Inflammatory macrophage (primary cell): ENCODE measurements around the gene NOTCH1.
A peak's percentile ranks its signal among the peaks of the same experiment; 100 is the strongest.
"Not testable (repeated sequence)": the region's sequence is repeated elsewhere in the genome, so short reads cannot be mapped to it uniquely, and the experiment has no call there.

Source experiments
- DNase-seq, 2 donors: peaks; one replicate each; pipeline ENCODE4 v3.0.0-alpha.2; 2020 to 2022
- total RNA-seq, 18 experiments: gene quantifications; one replicate each; lab custom pipeline; 2026; ENCODE audit warnings: mixed read lengths in 6 of 18, inconsistent platforms in 2 of 18; lab: John Stamatoyannopoulos, UW

NOTCH1 gene
- total RNA-seq = 19.7 to 131 (median 47.6) reads per million in 18 experiments

DNA sequence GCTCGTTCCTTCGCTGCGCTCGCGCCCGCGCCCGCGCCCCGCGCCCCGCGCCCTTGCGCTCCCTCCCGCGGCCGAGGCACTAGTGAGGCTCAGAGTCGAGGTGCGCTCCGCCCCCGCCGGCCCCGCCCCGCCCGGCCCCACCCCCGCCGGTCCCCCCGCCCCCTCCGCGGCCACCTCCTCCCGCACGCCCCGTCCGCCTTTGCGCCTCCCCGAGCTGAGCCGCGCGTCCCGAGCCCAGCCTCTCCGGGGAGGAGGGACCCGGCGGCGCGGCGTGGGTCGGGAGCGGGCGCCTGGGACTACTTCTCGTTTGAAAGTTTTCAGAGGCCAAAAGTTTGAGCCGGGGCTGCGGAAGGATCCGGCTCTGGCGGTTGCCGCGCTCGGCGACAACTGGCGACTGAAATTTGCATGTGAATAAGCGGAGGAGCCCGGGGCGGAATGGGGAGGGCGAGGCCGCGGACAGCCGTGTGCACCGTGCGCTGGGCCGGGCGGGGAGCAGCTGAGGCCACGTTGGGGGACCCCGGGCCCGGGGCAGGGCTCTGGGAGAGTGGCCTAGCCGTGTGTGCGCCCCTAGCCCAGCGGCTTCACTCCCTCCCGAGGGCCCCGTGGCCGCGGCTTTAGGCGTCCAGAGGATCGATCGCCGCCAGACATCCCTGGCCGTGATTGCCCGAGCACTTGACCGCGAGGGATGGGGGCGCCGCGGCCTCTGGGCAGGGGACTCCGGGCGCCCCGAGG, at the start of gene NOTCH1:
NOTCH1 (minus strand) TSS at position 84 of the 732 bp plus-strand sequence. CDS start 262 bp downstream, outside the sequence.
- DNase-seq = peak; percentile 97

DNA sequence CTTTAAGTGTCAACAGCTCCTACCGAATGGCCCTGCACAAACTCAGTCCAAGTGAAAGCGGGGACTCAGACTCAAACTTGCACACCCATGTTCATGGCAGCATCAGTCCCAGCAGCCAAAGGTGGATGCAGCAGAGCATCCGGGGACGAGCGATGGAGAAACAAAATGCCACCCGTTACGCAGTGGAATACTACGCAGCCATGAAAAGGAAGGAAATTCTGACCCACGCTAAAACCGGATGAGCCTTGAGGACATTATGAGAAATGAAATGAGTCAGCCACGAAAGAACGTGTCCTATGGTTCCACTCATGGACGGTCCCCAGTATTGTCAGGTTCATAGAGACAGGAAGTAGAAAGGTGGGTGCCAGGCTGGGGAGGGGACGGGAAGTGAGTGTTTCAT, 48.6 kb upstream of the NOTCH1 start:
- no peak for DNase-seq

DNA sequence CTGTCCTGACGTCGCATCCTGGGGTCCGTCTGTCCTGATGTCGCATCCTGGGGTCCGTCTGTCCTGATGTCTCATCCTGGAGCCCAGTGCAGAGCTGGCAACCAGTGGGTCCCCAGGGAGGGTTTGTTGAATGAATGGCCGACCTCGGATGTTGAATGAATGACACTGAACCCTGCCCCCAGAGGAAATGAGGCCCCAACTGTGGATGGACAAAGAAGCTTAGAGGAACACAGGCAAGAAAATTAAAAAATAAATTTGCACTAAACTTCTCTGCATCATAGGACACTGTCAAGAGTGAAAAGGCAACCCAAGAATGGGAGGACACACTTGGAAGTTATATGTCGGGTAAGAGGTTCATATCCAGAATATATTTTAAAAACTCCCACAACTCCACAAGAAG, 47.7 kb upstream of the NOTCH1 start:
- no peak for DNase-seq

DNA sequence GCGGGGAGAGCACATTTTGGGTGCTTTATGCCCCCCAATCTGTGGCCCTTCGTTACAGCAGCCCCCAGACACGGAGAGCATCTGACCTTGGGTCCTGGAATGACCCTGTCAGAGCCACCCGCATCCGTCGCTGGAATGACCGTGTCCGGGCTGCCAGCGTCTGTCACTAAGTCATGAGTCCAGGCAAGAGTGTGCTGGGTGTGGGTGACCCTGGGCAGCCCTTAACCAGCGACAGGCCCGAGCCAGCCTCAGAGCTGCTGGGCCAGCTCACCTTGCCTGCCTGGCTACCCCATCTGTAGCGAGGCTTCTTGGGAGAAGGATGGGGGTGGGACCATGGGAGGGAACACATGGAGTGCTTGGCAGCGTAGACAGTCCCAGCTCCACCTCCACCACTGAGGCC, 46.8 kb upstream of the NOTCH1 start:
- no peak for DNase-seq

DNA sequence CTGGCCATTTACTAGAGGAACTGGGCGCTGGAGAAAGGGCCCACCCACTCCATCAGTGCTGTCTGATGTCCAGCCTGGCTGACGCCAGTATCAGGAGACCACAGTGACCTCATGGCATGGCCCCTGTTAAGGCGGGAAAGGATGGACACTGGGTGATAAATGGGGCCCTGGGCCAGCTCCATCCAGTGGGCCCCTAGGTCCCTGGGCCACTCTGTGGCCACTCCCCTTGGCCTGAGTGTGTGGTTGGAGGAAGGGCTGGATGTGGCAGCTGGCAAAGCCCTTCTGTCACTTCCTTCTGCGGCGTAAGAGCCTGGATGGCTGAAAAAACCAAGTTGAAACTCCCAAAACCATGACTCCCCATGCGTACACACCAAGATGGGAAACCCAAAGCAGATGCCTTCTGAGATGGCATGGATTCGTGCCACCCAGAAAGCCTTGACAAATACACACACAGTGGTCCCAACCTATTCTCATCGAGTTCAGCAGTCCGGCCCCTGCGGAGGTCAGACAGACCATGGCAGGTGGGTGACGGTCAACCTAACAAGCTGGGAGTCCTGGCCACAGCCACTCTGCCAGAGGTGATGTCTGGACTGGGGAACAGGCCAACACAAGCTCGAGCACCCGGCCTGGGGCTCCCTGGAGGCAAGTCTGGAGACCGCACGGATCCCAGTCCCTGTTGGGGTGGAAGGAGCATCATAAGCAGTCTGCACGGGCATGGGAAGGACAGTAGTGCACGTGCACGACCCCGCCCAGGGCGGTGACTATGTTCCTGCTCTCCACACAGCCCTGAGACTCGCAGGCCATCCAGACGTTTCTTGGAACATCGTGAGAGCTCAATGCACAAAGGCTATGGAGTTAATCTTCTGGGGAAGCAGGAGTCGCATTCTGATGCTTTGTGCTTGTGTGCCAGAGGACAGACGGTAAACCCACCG, 45.2 kb upstream of the NOTCH1 start:
- DNase-seq = peak; percentile 43 to 54

DNA sequence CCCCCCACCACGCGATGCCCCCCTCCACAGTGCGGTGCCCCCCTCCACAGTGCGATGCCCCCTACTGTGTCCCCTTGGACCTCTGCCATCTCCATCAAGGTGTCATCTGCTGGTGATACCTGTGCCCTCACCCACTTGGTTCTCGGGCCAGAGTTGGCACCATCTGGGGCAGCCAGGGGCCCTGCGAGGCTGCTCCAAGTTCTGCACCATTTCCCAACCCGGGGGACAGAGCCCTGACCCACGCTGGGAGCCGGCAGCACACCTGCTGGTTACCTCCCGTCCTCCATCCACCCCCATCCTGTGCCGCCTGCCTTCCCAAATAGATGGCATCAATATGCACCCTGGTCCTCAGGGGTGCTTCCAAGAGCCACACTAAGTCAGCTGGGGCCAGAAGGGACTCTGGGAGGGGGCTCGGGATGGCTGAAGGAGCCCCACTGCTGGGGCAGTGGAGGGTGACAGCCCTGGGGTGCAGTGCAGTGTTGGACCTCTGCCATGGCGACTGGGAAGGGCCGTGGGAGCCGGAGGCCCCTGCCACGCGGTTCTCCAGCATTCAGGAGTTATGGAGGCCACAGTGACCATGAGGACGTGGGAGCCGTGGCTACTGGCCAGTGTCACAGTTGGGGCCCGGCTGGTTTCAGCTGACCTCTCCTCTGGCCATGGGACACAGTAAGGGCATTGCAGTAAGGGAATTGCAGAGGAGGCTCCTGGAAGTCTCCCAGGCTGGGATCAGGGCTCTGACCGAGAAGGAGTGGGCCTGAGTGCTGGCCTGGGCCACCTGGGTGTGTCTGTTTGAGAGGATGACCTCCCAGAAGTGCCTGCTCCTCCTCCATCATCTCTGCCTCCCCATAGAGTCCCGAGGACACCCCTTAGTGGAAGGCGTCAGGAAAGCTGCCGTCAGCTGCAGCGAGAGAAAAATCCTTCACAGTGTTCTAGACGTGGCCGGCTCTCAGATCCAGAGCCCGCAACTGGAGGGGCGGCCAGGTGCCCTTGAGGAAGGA, 44.2 kb upstream of the NOTCH1 start:
- DNase-seq = no peak

DNA sequence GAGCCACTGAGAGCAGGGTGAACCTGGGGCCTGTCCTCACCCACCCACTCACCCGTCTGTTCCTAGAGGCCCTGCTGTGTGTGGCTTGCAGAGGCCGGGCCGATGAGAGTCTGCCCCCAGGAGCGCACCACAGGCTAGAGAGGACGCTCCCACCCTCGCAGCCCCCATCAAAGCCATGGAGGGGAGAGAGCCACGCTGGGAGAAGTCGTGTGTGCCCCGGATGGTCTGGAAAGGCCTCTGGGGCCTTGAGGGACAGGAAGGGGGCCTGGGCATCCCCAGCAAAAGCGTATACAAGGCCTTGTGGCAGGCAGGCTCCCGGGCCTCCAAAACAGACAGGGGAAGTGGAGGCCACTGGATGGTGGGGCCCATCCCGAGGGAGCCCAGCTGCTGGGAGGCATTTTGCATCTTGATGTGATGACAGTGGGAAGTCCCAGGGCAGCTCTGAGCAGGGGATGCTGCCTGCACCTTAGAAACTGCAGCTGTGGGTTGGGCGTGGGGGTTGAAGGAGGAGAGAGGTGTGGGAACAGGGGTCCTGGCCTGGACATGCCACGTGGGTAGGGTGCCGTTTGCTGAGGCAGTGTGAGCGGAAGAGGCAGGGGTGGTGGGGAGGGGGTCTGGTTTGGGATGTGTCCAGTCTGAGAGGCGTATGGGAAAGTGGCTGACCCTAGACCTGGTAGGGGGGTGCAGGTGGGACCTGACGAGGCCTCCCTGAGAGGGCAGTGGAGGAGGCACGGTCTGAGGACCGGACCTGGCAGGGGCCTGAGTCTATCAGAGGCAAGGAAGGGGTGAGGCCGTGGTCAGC, 43.0 kb upstream of the NOTCH1 start:
- DNase-seq = no peak

DNA sequence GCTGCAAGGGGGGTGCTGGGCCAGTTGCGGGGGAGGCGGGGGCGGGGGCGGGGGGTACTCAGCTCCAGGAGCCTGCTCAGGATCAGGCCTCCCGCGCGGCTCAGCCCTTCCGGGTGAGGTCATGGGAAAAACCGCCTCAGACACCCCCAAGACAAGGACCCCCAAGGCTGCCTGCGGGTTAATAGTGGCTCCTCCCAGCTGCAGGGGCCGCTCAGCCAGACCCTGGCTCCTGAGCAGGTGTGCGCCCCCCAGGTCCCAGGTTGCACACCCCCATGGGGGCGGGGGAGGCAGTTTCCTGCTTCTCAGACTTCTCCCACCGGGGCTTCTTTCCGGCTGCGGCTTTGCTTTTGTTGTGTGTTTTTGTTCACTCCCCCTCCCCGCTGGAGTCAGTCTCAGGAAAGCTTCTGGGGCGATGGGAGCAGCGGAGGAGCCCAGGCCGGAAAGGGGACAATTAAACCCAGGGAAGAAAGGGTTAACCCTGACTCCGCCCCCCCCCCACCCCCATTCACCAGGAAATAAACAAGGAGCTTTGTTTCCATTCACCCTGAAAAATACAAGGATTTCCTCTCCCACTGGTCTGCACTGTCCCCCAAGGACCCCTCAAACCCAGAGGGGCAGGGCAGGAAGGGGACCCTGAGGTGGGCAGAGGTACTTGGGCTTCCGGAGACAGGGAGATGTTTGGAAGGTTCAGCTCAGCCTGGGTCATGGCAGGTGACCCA, 42.3 kb upstream of the NOTCH1 start:
- DNase-seq = no peak

DNA sequence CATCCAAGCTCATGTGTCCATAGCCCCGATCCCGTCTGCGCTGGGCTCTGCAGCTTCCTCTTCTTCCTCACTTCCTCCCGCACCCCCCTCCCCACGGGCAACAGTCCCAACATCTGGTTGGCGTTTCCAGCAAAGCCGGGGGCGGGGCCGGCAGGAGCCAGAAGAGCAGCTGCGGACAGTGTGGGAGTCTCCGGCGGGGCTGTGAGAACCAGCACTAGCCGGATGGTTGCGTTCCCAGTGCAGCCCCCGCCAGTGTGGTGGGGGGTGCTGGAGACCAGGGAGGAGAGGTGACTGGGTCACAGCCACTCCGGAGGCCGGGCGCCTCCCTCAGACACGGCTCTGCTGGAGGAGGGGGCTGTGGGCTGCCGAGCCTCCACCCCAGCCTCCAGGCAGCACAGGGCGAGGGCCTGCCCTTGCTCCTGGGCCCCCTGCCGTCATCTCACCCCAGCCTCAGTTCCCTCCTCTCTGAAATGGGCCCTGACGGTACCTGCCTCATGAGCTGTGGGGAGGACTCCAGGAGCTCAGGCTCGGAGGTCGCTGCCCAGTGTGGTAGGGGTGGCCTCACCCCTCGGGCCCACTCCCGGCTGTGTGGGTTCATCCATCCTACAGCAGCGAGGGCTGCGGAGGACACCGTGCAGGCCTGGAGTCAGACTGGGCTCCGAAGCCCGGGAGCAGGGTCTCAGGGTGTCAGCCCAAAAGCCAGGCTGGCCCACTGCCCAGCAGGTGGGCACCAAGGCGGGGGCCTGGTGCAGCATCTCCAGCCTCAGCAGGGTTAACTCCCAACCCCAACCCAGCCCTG, 41.5 kb upstream of the NOTCH1 start:
- peak; percentile 71 to 85 for DNase-seq

DNA sequence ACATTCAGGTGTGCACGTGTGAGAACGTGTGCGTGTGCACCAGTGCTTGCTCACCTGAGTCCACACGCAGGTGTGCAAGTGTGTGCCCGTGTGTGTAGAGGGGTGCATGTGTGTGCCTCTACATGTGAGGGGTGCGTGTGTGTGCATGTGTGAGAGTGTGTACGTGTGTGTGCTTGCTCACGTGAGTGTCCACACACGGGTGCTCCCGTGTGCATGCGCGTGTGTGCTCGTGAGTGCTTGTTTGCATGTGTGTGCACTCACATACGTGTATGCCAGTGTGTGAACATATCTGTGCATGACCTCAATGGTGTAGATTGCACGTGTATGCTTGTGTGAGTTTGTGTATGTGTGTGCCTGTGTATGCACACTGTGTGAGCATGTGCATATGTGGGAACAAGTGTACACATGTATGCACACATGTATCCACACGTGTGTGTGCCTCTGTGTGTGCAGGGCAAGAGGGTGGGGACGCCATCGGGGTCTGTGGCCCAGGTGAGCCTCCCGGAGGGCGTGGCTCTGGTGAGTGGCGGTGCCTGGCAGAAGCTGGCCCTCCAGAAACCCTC, 40.6 kb upstream of the NOTCH1 start:
- no peak for DNase-seq

DNA sequence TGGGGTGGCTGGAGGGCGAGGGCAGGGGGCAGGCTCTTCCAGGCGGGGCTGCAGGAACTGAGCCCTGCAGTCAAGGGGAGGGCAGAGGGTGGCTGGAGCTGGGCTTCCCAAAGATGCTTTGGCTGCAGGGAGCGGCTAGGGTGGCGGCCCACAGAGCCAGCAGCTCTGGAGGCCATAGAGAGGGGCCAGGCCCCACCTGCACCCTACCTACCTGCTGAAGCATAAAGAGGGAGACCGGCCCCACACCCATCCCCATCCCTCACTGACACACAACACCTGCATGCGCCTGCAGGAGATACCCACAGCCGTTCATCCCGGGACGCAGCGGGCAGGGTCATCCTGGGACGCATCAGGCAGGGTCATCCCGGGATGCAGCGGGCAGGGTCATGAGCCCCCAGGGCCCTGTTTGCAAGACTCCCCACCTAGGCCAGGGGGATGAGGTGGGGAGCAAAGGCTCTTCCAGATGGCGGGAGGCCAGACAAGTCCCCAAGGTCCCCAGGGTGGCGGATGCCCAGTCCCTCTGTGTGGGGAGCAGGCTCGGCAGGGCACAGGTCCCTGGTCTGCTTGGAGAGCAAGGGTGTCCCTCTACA, 39.8 kb upstream of the NOTCH1 start:
- no peak for DNase-seq

DNA sequence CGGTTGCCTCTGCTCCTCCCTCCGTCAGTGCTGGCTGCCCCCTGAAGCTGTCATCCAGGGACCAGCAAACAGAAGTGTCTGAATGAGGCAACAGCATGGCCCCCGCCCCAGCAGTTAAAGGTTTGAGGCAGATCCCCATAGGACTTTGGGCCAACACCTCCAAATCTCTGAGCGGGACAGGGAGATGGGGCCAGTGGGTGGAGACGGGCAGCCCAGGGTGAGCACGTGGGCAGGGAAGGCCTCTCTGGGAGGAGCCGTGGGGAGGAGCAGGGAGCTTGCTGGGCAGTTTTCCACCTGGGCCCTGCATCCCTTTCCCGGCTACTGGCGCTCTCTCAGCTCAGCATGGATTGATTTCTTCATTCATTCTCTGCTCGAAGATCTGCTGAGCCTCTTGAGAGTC, 39.1 kb upstream of the NOTCH1 start:
- DNase-seq = no peak

DNA sequence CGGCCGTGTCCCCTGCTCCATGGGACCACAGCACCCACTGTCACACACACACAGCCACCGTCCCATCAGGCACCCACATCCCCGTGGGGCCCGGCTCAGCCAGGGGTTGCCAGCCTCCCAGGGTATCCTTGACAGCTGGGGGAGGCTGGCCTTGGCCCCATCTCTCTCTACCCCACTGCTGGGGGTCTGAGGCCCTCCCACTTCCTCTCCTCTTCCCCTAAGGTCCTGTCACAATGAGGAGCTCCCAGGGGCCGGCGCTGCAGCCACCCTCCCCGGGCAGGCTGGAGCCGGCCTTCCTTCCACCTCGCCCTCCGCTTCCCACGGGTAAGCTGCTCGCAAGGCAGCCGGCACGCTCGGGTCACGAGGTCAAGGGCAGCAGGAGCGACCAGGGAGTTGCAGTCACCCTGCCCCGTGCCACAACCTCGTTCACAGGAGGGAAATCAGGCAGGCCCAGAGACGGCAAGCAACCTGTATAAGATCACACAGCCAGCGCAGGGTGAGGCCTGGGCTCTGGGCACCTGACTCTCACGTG, 38.6 kb upstream of the NOTCH1 start:
- peak in 1 of 2 donors; percentile 15 for DNase-seq

DNA sequence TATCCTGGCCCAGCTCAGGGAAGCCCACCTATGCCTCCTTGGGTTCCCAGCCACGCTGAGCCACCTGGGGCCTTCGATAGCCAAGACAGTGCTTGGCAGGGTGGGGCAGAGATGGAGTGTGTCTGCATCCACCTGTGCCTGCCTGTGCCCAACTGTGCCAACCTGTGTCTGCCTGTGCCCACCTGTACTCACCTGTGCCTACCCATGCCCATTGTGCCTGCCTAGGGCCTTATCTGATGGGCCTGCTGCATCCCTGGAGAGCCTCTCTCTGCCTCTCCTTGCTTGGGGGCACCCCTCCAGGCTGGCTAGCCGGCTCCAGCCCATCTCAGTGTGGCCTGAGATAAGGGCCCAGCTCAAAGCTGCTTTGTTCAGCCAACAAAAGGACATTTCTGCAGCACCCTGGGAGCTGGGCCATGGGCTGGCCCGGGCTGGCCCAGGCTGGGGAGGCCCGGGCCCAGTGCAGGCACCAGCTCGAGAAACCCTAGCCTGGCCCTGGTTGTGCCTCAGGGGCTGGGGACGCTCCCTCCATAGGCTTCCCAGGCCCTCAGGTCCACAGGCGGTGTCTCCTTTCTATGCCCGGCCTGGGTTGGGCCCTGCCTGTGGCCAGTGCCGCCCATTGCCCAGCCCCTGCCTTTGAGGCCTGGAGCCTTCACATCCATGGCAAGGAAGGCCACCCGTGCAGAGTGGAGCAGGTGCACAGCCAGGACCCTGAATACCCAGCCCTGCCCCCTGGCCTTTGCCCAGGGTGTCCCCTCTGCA, 37.3 kb upstream of the NOTCH1 start:
- no peak for DNase-seq

DNA sequence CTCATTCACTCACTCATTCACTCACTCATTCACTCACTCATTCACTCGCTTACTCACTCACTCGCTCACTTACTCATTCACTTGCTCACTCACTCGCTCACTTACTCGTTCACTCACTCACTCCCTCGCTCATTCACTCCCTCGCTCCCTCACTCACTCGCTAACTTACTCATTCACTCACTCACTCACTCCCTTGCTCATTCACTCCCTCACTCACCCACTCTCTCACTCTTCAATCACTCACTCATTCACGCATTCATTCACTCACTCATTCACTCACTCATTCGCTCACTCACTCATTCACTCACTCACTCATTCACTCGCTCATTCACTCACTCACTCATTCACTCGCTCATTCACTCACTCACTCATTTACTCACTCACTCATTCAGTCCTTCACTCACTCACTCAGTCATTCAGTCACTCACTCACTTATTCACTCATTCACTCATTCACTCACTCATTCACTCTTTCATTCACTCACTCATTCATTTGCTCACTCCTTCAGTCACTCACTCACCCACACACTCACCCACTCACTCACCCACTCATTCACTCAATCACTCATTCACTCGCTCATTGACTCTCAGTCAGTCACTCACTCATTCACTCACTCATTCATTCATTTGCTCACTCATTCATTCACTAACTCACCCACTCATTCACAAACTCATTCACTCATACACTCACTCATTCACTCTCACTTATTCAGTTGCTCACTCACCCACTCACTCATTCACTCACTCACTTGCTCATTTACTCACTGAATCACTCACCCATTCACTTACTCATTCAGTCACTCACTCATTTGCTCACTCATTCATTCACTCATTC, 36.0 kb upstream of the NOTCH1 start:
- DNase-seq = no peak

DNA sequence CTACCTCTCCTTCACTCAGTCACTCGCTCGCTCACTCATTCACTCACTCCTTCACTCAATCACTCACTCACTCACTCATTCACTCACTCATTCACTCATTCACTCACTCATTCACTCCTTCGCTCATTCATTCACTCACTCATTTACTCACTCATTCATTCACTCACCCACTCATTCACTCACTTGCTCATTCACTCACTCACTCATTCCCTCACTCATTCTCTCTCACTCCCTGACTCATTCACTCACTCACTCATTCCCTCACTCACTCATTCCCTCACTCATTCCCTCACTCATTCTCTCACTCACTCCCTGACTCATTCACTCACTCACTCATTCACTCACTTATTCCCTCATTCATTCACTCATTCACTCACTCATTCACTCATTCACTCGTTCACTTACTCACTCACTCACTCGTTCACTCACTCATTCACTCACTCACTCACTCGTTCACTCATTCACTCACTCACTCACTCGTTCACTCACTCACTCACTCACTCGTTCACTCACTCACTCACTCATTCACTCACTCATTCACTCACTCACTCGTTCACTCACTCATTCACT, 33.9 kb upstream of the NOTCH1 start:
- not testable (repeated sequence) for DNase-seq
